Central memory CD8-positive, alpha-beta T cell (primary cell): Measurements from ENCODE around the gene IDH1.

Experiments
- ATAC-seq: fragments of 150-1000 bp; cut with Tn5 transposase; replicated peaks from 2 replicates; pipeline ENCODE4 v1.10.0; 2022; ENCODE audit warnings: mild to moderate bottlenecking, moderate FRiP score, moderate number of reproducible peaks; ENCODE audit not compliant: poor library complexity, severe bottlenecking; ENCODE audit errors: extremely low read depth
- DNase-seq, 2 donors: peaks; one replicate each; pipeline ENCODE4 v3.0.0; 2021; ENCODE audit warnings: low spot score in 2 of 2
- H3K27ac Mint-ChIP-seq: one replicate; pipeline ENCODE4 v1.8.0; 2022; ENCODE audit warnings: low read depth, mild to moderate bottlenecking, moderate library complexity, mixed read lengths
- H3K27me3 Mint-ChIP-seq: one replicate; pipeline ENCODE4 v1.8.0; 2022; ENCODE audit warnings: mixed read lengths
- H3K36me3 Mint-ChIP-seq: one replicate; pipeline ENCODE4 v1.8.0; 2022; ENCODE audit warnings: mild to moderate bottlenecking, moderate library complexity, mixed read lengths; ENCODE audit not compliant: insufficient read depth
- H3K4me1 Mint-ChIP-seq: one replicate; pipeline ENCODE4 v1.8.0; 2022; ENCODE audit warnings: mixed read lengths
- H3K4me3 Mint-ChIP-seq: one replicate; pipeline ENCODE4 v1.8.0; 2022; ENCODE audit warnings: mild to moderate bottlenecking, moderate library complexity, mixed read lengths
- H3K9me3 Mint-ChIP-seq: one replicate; pipeline ENCODE4 v1.8.0; 2022; ENCODE audit warnings: mixed read lengths

The IDH1 gene

DNA sequence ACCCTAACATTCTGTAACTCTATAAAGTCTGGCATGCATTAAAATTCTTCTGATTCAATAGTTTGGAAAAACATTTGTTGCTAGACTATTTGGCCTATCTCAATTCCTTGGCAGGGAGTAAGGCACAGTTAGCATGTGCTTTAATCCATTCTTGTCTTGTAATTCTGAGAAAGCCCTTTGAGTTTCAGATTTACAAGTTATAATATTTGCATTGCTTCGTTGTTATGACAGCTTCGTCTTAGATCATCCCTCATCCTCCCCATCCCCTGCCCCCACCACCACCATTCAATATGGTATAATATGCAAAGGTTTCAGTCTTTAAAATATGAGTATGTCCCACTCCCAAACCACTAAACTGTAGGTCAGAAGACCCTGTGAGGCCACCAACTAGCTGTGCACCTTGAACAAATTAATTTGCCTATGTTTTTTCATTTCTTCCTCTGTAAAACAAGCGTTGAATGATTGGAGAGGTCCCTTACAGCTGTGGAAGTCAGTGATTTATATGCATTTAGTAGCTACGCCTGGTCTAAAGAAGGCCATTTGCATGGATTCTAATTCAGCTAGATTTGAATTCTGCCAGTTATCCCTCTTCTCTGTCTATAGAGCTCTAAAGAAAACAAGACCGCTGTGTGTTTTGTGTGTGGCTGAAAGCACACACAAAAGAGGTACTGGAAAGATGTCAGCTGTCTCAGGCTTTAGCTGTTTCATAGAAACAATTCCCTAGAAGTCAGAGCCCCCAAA, 65.6 kb downstream of the IDH1 start:
- ATAC-seq: no peak
- Mint-ChIP-seq H3K4me3 (no peak overlapping the region), H3K4me1 (no peaks in the 10 kb centered on the region), H3K27ac (no peak overlapping the region), H3K9me3 (no peaks in the 10 kb centered on the region), H3K27me3 (peaks cover 26% of the 10 kb centered on the region), H3K36me3 (no peaks in the 10 kb centered on the region)
- no peak for DNase-seq

DNA sequence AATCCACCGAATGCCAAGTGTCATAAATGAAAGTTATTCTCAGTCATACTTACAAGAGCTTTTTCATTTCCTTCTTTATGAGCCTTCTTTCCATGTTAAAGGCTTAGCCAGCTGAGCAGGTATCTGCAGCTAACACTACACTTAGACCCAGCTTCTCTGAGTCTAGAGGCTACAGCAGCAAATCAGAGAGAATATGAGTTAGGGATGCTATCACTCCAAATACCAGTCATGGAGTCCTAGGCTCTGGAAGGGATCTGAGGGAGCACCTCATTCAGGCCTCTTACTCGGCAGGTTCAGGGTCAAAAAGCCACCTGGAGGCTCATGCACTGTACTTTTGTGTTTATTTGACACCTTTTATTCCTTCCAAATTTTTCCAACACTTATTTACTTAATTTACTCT, 68.0 kb downstream of the IDH1 start:
- DNase-seq: no peak
- Mint-ChIP-seq H3K9me3 (no peaks in the 10 kb centered on the region), H3K27me3 (peaks cover 45% of the 10 kb centered on the region), H3K36me3 (no peaks in the 10 kb centered on the region), H3K4me1 (no peaks in the 10 kb centered on the region), H3K27ac (no peak overlapping the region), H3K4me3 (no peak overlapping the region)
- no peak for ATAC-seq

DNA sequence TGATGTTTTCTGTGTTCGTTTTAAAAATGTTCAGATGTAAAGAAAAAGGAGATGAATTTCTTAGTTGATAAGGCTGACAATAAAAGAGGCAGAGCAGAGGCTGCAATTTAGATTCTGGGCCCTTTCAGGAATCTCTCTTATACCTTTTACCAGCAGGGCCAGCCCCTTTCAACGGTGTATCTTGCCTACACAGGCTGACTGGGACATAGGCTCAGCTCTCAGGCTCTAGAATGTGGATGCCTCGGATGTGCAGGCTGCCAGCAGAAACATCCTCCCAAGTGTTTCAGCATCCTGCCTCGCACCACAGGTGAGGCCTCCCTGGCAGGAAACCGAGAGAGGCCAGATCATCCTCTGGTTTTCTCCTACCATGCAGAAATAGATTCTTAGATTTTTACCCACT, 68.4 kb downstream of the IDH1 start:
- ATAC-seq: no peak
- no peaks in the 10 kb centered on the region for H3K36me3 Mint-ChIP-seq
- H3K9me3 Mint-ChIP-seq: no peaks in the 10 kb centered on the region
- no peak overlapping the region for H3K4me3 Mint-ChIP-seq
- DNase-seq: no peak
- no peak overlapping the region for H3K27ac Mint-ChIP-seq
- no peaks in the 10 kb centered on the region for H3K4me1 Mint-ChIP-seq
- peaks cover 45% of the 10 kb centered on the region for H3K27me3 Mint-ChIP-seq
